IPS-18c (cell line): ENCODE data around the gene FLNA.
"Not testable (repeated sequence)": the region's sequence is repeated elsewhere in the genome, so short reads cannot be mapped to it uniquely, and the experiment has no call there.

ENCODE experiments used
- H3K4me3 ChIP-seq: 2 replicates; pipeline ENCODE4 v1.7.0; 2013; ENCODE audit warnings: low read depth, mild to moderate bottlenecking, low read length, moderate library complexity; ENCODE audit not compliant: insufficient read depth
- H3K9me3 ChIP-seq: one replicate; pipeline ENCODE4 v1.6.1; 2013; ENCODE audit warnings: mild to moderate bottlenecking, low read length, moderate library complexity; ENCODE audit not compliant: control insufficient read depth, insufficient read depth

Gene FLNA

GRCh38 chrX:154307202-154307601 is 67.2 kb downstream of the FLNA start:
- Histone ChIP-seq H3K4me3 (no peak overlapping the region), H3K9me3 (peaks cover 7% of the 10 kb centered on the region)

- no peak overlapping the region for H3K4me3 ChIP-seq
- peaks cover 11% of the 10 kb centered on the region for H3K9me3 ChIP-seq
Observed at GRCh38 chrX:154305541-154306205, 68.8 kb downstream of the FLNA start.

- Histone ChIP-seq H3K4me3 (no peak overlapping the region), H3K9me3 (peaks cover 11% of the 10 kb centered on the region)
Observed at GRCh38 chrX:154304846-154305245, 69.6 kb downstream of the FLNA start.

- Histone ChIP-seq H3K9me3 (peaks cover 11% of the 10 kb centered on the region), H3K4me3 (no peak overlapping the region)
Observed at GRCh38 chrX:154303476-154303875, 71.0 kb downstream of the FLNA start.

- peaks cover 11% of the 10 kb centered on the region for H3K9me3 ChIP-seq
- H3K4me3 ChIP-seq, result not testable (repeated sequence)
Observed at GRCh38 chrX:154302998-154303397, 71.4 kb downstream of the FLNA start.

DNA sequence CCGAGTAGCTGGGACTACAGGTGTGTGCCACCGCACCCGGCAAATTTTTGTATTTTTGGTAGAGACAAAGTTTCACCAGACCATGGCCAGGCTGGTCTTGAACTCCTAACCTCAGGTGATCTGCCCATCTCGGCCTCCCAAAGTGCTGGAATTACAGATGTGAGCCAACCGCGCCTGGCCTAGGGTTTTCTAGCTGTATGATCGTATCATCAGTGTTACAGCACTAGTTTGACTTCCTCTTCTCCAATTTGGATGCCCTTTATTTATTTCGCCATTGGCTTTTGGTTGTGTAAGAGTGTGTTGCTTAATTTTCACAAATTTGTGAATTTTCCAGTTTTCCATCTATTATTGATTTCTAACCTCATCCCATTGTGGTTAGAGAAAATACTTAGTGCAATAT is 73.6 kb downstream of the FLNA start:
- H3K9me3 ChIP-seq, result peaks cover 11% of the 10 kb centered on the region
- H3K4me3 ChIP-seq, result no peak overlapping the region
